ENCODE data around the gene PDGFB.

PDGFB gene

DNA sequence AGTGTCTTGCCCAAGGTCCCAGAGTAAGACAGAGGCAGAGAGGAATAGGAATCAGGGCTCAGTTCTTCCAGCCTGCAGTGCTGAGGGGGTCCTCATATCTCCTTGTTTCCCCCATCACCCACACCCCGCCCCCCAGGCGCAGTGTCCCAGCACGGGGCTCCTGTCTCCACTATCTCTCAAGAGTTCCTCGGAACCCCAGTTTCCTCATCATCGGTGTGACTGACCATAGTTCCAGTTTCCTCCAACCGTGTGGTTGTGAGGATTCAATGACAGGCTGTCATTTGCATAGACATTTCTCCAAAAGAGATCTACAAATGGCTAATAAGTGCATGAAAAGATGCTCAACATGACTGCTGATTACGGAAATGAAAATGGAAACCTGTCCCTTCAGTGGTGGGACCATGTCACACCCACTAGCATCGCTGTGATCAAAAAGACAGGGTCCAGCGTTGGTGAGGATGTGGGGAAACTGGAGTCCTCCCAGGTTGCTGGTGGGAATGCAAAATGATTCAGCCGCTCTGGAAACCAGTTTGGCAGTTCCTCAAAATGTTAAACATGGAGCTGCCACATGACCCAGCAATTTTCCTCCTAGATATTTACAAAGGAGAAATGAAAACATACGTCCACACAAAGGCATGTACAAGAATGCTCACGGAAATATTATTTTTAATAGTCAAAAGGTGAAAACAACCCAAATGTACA lies 31.8 kb upstream of the PDGFB start:
- no peak for DNase-seq

DNA sequence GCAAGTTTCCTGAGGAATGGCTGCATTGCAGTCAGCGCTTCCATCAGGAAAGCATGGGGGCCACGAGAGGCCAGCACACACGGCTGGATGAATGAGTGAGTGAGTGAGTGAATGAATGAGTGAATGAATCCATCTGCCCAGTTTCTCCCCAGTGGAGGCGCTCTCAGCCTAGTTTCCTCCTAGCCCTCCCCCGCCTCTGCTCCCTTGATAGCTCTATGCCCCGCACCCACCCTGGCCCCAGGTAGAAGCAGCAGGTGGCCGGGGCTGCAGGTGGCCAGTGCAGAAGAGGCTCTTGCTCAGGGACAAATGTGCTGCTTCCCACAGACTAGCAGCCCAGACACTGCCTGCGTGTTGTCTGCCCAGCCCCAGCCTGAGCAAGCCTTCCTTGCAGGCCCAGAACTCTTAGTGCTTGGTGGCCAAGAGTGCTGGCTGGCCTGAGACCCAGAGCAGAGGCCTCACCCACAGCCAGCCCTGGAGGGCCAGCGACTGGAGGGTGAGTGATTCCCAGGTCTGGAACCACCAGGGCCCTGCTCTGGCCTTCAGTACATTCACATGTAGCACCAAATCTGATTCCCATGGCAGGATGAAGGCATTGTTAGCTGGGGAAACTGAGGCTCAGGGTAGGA lies 31.1 kb upstream of the PDGFB start:
- DNase-seq: no peak

DNA sequence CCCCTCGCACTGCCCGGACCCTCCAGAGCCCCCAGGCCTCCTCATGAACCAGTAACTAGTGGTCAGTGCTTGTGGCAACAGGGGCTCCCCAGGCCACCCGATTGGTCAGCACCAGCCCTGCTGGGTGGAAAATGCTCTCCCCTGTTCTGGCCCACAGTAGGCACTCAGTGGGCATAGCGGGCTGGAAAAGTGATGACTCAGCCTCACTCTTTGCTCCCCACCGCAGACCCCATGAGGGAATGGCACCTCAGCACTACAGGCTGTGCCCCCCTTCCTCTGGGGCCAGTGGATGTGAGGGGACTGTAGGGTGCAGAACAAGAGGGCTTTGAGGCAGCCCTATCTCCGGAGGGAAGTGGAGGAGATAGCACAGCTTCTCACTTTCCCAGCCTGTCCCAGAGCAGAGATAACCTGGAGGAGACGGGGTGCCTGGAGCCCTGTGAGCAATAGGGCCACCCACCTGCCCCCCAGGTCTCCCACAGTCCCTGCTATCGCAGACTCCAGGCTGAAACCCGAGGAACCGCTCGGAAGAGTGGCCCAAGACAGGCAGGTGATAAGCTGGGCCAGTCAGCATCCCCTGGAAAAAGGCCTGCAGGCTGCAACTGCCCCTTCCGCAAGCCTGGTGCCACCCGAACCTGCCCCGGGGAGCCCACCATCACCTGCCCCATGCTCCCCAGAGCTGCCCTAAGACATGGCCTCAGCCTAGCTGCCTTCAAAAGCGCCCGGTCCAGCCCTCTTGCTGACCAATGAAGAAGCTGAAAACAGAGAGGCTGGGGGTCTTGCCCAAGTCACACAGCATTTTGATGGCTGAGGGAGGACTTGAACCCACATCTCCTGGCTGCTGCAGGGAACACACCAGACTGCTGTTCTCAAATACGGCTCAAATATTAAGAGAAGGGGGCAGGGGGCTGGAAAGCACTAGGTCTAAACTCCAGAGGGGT lies 29.4 kb upstream of the PDGFB start:
- no peak for DNase-seq

DNA sequence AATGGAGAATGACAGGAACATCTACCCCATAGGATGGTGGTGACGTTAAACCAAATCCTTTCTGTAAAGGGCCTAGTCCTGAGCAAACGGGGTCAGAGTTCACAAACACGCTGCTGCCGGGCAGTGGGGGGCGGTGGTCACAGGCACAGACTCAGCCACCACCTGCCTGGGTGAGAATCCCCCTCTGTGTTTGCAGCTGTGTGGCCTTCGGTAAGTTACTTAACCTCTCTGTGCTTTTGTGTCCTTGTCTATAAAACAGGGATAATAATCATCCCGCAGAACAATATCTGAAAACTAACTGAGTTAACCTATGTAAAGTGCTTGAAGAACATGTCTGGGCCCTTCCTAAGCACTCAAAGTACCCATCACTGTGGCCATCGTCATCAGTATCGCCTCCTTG lies 26.0 kb upstream of the PDGFB start:
- no peak for DNase-seq

DNA sequence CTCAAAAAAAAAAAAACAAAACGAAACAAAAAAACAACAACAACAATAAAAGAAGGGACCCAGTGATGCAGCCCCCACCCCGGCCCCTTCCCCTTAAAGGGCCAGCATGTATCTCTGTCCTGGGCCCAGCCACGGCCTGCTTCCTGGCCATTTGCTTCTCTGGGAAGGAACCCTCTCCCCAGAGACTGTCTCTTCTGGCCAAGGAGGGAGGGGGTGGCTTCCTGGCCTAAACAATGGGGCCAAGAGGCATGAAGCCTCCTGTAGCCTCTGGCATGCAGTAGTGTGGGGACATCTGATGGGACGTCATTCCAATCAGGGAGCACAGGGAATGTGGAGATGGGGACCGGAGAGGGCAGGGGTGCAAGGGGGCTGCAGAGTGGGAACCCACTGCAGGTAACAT lies 25.5 kb upstream of the PDGFB start:
- no peak for DNase-seq

DNA sequence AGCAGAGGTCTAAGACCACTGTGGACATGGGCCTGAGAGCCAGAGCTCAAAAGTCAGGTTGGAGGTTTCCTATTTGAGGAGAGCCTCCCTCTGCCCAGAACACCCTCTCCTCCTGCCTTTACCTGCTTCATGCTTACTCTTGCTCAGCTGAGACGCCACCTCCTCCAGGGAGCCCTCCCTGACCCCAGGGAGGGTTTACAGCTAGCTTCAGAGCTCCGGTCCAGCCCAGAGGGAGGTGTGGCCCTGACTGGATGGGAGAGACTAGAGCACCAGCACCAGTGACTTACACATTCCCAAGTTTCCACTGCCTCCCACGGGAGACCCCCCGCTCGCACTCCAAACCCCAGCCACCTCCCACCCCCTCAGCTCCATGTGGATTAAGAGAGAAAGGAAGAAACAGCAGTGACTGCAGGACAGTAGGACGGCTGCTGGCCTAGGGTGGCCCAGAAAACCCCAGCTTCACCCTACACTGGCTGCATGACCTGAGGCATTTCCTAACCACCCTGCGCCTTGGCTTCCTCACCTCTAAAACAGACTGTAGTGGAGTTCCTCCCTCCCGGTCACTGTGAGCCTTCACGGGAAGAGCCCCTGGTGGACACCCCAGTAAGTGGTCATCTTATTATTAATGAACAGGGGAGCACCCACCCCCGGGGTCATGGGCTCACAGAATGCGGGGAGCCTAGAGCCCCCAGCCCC lies 24.5 kb upstream of the PDGFB start:
- DNase-seq: no peak

DNA sequence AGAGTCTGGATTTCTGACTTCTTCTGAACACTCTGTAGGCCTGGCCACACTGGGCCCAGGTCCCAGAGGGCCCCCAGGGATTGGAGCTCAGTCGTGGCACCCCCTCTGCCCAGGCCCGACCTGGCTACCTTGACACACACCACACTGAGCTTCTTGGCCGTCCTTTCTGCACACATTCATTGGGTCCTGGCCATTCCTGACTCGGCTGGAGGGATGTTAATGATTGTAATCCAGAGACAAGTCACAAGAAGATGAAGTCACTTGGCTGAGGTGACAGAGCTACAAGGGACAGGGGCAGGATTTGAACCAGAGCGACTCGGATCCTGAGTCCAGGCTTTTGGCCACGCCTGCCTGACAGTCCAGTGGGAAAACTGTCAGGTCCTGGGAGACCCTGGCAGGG lies 23.9 kb upstream of the PDGFB start:
- no peak for DNase-seq

DNA sequence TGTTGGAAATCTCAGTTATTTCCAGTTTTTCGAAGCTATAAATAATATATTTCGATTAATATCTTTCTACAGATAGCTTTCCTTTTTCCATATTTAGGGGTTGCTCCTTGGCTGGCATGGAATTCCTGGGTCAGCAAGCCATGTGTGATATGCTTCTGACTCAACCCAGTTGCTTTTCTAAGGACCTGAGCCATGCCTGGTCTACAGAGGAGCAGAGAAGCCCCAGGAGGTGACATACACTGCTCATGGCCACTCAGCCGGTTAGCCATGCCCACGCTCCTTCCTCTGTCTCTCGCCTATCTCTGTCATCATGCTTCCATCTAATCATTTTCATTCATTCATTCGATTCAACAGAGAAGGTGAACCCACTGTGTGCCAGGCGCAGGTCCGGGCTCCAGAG lies 23.2 kb upstream of the PDGFB start:
- DNase-seq: no peak

DNA sequence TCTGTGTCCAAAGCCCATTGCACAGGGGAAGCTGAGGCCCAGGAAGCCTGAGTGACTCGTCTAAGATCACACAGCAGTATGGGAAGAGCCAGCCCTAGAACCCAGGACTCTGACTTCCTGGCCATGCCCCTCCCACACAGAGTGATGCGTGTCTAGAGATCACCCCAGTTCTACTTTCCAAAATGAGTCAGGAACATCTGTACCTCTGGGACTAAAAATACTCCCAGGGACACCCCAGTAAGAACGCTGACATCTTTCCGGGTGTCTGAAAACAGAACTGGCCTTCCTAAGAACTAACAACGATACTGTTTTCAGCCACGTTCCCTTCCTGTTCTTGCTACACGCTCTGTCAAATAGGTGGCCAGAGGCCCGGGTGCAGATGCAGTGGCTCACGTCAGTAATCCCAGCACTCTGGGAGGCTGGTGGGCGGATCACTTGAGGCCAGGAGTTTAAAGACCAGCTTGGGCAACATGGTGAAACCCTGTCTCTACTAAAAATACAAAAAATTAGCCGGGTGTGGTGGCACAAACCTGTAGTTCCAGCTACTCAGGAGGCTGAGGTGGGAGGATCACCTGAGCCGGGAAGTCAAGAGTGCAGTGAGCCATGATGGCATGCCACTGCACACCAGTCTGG lies 21.7 kb upstream of the PDGFB start:
- DNase-seq: no peak

DNA sequence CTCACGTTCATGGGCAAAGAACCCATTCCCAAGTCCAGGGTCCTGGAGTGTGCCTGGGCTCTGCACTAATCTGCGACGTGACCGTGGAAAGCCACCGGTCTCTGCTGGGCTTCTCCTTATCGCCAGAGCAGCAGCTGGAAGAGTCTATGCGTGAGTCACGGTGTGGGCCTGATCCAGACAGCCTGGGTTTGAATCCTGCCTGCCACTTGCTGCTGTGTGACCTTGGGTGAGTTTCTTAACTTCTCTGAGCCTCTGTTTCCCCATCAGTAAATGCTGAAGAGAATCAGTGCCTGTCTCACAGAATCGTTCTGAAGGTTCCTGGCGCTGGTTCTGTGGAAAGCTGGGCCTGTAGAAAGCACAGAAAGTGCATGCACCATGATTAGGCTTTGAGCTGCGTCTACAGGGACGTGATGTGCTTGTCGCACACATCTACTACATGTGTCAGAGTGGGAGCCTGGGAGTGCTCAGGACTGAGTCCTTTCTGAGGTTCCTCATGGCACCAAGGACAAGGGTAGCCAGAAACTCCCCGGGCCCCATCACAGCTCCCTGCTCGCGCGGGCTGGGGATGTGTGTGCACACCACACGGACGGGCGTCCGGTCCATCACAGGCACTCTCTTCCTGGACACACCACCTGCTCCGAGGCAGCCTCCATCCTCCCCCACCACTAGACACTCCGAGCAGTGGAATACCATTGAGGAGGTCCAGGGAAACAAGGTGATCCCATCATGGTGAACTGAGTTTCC lies 20.5 kb upstream of the PDGFB start:
- DNase-seq: no peak

DNA sequence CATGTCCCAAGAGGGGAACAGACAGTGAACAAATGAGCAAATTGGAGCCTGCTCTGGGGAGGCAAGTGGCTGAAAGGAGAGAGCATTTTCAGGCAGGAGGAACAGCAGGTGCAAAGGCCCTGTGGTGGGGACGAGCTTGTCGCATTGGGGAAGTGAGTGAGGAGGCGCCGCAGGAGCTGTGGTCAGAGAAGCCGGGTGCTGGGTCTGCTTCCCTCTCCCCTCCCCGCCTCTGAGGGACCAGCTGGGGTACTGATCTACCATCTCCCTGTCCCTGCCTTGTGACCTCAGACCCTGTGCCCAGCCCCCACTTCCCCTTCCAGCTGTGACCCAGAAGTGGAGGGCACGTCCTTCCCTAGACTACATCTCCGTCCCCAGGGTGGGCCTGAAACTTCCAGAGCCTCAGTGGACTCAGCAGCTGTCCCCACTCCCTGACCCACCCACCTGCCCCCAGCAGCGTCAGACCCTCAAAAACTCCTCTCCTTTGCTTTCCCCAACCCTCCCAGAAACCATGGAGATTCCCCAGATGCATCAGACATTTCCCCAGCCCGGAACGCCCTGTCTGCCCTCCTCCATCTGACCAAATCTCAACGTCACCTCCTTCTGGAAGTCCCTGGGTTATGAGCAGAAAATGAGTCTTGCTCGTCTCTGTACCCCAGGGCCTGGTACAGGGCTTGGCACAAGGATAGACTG lies 19.7 kb upstream of the PDGFB start:
- no peak for DNase-seq

DNA sequence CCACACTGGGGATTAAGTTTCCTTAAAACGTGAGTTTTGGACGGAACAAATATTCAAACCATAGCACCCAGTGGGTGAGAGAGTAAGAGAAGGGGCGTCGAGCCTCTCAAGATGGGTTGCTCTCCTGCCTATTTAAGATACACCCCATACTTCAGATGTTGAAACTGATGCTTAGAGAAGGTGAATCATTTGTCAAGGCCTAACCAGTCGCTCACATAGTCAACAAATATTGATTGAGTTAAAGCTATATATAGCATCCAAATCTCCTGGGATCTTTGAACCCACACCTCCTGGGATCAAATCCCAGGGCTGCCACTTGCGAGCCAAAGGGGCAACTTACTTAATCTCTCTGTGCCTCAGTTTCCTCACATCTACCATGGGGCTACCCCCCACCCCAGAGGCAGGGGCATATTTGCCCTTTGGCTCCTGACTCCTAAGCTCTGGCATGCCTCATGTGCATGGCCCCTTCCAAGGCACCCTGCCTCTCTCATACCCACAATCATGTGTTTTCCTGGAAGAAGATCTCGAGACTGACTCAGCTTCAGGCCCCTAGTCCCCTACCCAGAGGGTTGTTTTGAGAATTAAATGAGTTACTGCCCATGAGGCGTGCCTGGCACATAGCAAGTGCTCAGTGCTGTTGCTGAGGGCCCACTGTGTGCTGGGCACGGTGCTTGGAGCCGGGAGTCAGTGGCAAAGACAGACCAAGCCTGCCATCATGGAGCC lies 19.0 kb upstream of the PDGFB start:
- no peak for DNase-seq

DNA sequence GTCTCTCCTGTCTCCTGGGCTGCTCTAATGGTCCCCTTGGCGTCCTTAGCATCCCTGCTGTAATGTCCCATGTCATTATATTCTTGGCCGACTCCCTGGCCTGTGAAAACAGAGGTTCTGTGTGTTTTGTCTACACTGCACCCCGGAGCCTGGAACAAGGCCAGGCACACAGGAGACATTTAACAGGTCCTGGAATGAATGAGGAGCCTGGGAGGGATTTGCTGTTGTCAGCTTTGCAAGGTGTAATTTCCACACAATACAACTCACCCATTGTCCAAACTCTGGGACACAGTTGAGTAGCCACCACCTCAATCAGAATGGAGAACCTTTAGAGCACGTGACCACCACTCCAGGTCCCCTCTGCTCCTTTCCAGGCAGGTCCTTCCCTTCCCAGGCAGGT lies 14.9 kb upstream of the PDGFB start:
- no peak for DNase-seq

DNA sequence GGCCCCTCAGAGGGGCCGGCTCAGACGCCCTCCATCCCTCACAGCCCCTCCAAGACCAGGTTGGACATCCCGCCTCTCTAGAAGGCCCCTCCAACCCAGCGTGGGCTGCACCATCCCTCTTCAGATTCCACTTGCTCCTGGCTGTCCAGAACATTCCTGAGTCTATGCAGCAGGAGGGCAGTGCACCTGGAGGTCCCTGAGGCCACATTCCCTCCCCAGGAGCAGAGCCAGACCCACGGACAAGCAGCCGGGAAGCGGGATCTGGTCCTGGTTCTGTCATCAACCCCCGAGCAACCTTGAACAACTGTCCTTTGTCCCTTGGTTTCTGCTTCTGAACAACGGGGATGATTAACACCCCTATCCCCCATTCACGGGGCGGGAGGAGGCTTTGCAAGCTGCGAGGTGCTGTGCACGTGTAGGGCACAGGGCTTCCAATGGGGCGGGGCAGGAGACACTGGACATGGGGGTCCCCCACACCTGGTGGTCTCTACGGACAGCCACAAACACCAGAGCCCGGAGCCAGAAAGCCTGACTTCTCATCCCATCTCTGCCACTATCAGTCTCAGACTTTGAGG lies 13.2 kb upstream of the PDGFB start:
- DNase-seq: no peak

DNA sequence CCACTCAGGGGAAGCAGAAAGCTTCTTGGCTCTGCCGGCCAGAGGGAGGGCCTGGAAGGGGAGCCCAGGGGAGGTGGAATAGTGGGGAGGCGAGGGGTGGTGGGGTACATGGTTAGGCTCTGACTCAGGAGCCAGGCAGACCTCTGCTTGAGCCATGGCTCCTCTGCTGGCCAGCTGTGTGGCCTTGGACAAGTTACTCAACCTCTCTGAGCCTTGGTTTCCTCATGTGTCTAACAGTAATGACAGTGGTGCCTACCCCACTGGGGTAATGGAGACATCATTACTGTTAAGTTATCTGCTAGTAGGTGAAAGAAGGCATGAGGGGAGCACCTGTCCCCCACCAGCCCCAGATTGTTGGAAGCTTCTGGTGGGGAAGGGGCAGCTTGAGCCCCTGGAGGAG lies 12.2 kb upstream of the PDGFB start:
- DNase-seq: no peak

DNA sequence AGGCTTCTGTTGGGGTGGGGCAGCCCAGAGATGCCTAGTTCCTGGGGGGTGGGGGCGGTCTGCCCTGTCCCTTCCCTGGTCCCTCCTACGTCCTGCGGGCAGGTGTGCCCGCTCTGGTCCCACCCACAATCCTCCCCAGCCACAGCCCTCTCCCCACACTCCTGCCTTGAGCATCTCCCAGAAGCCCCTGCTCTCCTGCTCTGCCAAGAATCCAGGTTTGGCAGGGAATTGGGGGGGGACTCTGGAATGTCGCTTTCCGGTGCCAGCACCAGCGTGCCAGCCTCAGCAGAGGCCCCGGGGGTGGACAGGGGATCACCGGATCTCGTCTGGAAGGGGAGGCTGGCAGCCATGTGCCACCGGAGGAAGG lies 11.4 kb upstream of the PDGFB start:
- no peak for DNase-seq

DNA sequence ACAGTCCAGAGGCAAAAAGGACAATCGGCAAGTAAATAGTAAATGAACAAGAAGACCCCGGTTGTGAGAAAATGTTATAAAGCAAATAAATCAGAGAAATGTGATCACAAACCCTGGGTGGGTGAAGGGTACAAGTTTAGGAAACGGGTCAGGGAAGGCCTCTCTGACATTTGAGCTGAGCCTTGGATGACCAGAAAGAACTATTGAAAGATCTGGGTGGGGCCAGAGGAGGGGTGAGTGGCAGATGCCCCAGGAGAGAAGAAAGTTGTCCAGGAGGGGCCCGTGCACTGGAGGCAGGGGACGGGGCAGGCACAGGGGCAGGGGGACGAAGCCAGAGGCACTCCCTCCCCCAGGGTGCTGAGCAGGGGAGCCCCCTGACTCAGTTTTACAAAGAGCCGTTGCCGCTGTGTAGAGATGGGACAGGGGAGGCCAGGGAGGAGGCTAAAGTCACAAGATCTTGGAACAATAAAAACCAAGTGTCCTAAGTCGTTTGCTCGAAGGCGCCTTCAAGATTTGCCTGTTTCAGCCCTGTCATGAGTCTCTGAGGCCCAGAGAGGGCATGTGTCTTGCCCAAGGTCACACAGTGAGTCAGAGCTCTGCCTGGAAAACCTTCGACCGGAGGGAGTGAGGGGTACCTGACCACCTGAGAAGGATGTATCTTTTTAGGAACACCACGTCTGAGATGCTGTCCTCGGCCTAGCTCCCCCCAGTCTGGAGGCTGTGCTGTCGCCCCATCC lies 10.8 kb upstream of the PDGFB start:
- no peak for DNase-seq

DNA sequence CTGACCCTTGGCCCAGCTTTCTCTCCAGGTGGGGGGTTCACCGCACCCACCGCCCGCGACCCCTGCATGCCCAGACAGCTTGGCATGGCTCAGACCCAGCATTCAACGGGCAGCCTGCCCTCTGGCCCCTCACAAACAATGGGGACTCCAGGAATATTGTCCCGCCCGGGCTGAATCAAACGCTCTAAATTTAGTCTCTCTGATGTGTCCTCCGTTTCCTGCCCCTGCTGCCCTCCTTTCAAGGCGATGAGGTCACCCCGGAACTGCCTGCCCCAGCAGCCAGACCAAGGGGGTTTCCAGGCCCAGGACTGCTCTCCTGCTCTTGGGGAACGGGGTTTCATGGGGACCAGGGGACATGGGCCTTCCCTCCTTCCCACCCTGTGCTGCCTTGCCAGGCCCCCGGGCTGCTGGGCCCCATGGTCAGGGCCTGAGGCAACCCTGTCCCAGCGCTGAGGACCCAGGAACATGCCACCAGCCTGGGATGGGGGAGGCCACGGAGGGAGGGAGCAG lies 10.1 kb upstream of the PDGFB start:
- no peak for DNase-seq

DNA sequence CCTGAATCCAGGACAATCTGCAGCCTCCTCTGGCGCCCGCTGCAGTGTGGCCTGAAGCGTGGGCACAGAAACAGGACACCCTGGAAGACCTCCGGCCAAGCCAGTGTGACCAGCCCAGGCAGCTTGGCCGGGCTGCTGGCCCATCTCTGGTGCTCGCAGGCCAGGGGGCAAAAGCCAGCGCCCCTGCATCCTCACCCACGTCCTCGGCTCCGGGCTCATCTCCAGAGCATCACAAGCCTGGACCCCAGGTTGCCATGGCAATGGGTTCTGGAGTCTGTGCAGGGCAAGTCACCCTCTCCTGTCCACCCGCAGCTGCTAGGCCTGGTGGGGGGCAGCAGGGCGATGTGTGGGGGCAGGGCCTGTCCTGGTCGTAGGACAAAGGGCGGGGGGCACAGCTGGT lies 9.3 kb upstream of the PDGFB start:
- no peak for DNase-seq

All from stimulated activated CD4-positive, alpha-beta T cell treated with anti-CD3 and anti-CD28 coated beads, Interleukin-12 subunit alpha, Interleukin-12 subunit beta, amount 100 ng/mL, for 4 hours (primary cell).